Fibroblast of upper back skin (primary cell): ENCODE results near the gene ANHX.
A peak's percentile ranks its signal among the peaks of the same experiment; 100 is the strongest.

Experiments
- DNase-seq: peaks from one replicate; pipeline ENCODE4 v3.0.0-alpha.2; 2013

The ANHX gene

GRCh38 chr12:133202493-133203343, 33.0 kb downstream of the ANHX start:
- DNase-seq, result no peak

GRCh38 chr12:133201888-133202287, 33.8 kb downstream of the ANHX start:
- DNase-seq, result no peak

- no peak for DNase-seq
These were observed 42.8 kb downstream of the ANHX start for GRCh38 chr12:133192847-133193246.

GRCh38 chr12:133190176-133190575, 45.5 kb downstream of the ANHX start:
- no peak for DNase-seq

DNA sequence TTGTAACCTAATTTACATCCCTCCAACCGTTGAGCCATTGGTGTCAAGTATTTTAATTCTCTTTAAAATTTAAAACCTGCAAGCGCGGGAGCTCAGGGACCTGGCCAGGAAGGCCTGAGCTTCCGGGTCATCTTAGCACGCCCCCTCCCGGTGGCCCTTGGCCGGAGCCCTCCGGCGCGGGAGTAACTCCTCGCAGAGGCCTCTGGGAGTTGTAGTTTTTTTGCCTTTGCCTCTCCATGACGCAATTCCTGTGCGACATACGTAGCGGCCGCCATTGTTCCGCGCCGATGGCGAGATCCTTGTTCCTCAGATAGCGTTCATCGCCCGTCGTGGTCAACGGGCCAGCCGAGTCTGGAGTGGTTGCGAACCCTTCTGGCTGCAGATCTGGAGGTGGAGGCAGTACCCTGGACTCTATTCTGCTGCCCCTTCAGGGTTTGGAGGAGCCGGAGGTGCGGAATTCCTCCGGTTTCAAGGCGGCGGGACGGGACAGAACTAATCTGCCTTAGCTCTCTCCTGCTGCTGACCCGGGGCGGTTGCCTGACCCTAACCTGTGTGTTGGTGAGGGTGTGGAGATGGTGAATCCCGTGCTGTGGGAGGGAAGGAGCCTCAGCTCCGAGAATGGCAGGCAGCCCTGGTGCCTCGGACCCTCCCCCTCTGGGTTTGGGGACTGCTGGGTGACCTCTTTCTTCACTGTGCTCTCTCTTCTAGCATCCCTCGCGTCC, 54.3 kb downstream of the ANHX start, which contains the start of gene ZNF268:
Gene ZNF268, plus strand, starts transcription at position 258 of the 722 bp plus-strand sequence. CDS start 503 bp downstream, outside the sequence.
- peak; percentile 90 for DNase-seq

- no peak for DNase-seq
These were observed 55.0 kb downstream of the ANHX start for GRCh38 chr12:133180669-133181068.

GRCh38 chr12:133174901-133175300, 60.8 kb downstream of the ANHX start:
- no peak for DNase-seq

DNA sequence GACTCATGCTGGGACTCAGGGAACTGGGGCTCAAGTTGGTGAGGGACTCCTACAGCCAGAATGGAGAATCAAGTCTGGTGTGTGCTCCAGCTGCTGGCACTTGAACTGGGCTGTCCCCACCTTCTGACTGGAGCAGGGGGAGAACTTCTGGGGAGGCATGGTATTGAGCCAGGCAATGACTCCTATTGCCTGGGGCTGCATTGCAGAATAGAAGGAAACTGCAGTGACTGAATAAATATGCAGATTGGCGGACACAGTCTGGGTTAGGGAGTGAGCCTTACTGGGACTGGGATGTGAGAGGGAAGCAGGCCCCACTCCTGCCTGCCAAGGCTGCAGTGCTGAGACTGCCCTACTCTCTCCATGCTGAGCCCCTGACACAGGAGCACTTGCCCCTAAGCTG, 63.2 kb downstream of the ANHX start:
- DNase-seq, result no peak
